ENCODE measurements around the gene HSPBAP1. TPM values are rescaled to one million over a fixed set of nuclear protein-coding genes. Genes with fewer than 3 reads are reported as not detected.

Gene HSPBAP1
- polyA plus RNA-seq (2013), result 4.5 and 4.8 TPM in 2 replicates

DNA sequence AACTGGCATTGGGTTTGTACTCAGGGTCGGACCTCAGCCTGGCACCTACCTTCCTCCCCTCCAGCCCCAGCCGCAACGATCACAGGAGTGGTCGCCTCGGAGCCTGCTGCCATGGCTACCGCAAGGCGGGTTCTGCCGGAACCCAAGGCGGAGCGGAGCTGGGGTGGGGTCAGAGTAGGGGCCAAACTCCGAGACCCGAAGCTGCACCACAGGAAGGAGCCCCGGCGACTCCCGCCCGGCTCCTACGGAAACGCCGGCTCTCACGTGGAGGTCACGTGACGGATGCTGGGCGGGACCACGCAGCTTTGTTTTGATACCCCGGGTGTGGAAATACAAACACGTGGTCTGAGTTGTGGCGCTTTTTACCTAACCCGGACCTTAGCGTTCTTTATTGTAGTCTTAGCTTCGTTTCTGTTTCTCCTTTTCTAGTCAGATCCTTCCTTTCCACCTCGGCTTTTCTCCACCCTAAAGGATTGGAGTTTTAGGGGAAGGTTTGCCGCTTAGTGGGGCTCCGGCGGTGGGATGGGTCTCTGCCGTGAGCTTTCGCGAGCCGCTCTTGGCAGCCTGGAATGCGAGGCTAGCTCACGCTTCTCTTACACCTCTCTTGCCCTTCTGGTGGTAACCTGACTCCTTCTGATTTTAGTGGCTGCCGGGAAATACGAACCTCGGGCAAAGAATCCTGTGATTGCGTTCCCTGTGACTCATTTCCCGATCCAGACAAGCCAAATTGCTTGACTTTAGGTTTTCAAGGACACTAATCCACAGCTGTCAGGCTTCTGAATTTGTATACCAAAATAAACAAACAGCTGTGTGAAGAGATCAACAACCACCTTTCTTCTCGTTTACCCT lies at the start of gene HSPBAP1:
TSS of gene HSPBAP1 (minus strand) at position 264 of the 849 bp plus-strand sequence. CDS start at position 113, 151 bp downstream.
- DNase-seq, result peak; percentile 95 to 97
- Histone ChIP-seq H3K27me3 (ENCODE audit: insufficient read depth, low read length) (no peaks in the 10 kb centered on the region), H3K4me2 (ENCODE audit: low read length) (peak within 1 kb of the TSS; percentile 65), H2BK120ac (ENCODE audit: insufficient read depth, low read length, poor library complexity) (peak within 1 kb of the TSS; percentile 34), H2BK12ac (ENCODE audit: low read length) (peak within 1 kb of the TSS; percentile 27), H2BK5ac (ENCODE audit: low read depth, low read length, poor library complexity) (peak within 1 kb of the TSS; percentile 82), H4K12ac (ENCODE audit: low read depth, low read length) (peak within 1 kb of the TSS; percentile 59), H3K36me3 (ENCODE audit: control insufficient read depth in 1 of 2, insufficient read depth in 2 of 2, low read length in 2 of 2) (no peaks in the 10 kb centered on the region), H3K14ac (ENCODE audit: low read length) (peak within 1 kb of the TSS; percentile 63), H3K18ac (ENCODE audit: low read length) (peak within 1 kb of the TSS; percentile 41), H3K79me1 (ENCODE audit: low read length) (peaks cover 15% of the 10 kb centered on the region), H3K9me3 (ENCODE audit: insufficient read depth, low read depth, low read length) (peaks cover 1% of the 10 kb centered on the region), H4K8ac (ENCODE audit: low read depth, low read length) (peak within 1 kb of the TSS; percentile 83), H2AK5ac (ENCODE audit: low read length) (no peak within 1 kb of the TSS), H4K91ac (ENCODE audit: low read depth, low read length) (peak within 1 kb of the TSS; percentile 70), H3K4me1 (ENCODE audit: control insufficient read depth in 1 of 2, insufficient read depth in 2 of 2, low read length in 2 of 2) (peaks cover 0 to 6% of the 10 kb centered on the region in 2 experiments), H3K23ac (ENCODE audit: low read length) (no peak within 1 kb of the TSS), H2AFZ (ENCODE audit: insufficient read depth, low read length, poor library complexity) (peak within 1 kb of the TSS; percentile 66), H3K27ac (ENCODE audit: low read depth, low read length) (peak within 1 kb of the TSS; percentile 70), H3K4ac (ENCODE audit: low read depth, low read length) (peak within 1 kb of the TSS; percentile 9), H3K79me2 (ENCODE audit: control insufficient read depth, insufficient read depth, low read length, poor library complexity) (peaks cover 7% of the 10 kb centered on the region), H3K9ac (ENCODE audit: low read length) (peak within 1 kb of the TSS; percentile 82), H3K4me3 (ENCODE audit: low read depth, low read length) (peak within 1 kb of the TSS; percentile 86)
- WGBS (ENCODE audit: extremely low coverage, insufficient coverage, insufficient read length), result no CpG with 5 or more reads among the region's 46 CpGs

- WGBS (ENCODE audit: extremely low coverage, insufficient coverage, insufficient read length), result no CpG with 5 or more reads among the region's 2 CpGs
- Histone ChIP-seq H3K79me2 (ENCODE audit: control insufficient read depth, insufficient read depth, low read length, poor library complexity) (no peaks in the 10 kb centered on the region), H4K91ac (ENCODE audit: low read depth, low read length) (no peak overlapping the region), H3K27me3 (ENCODE audit: insufficient read depth, low read length) (no peaks in the 10 kb centered on the region), H3K9ac (ENCODE audit: low read length) (no peak overlapping the region), H3K4me2 (ENCODE audit: low read length) (no peak overlapping the region), H3K4me3 (ENCODE audit: low read depth, low read length) (no peak overlapping the region), H3K4ac (ENCODE audit: low read depth, low read length) (no peak overlapping the region), H2BK12ac (ENCODE audit: low read length) (no peak overlapping the region), H3K27ac (ENCODE audit: low read depth, low read length) (no peak overlapping the region), H3K23ac (ENCODE audit: low read length) (no peak overlapping the region), H2BK5ac (ENCODE audit: low read depth, low read length, poor library complexity) (no peak overlapping the region), H3K4me1 (ENCODE audit: control insufficient read depth in 1 of 2, insufficient read depth in 2 of 2, low read length in 2 of 2) (no peaks in the 10 kb centered on the region), H3K36me3 (ENCODE audit: control insufficient read depth in 1 of 2, insufficient read depth in 2 of 2, low read length in 2 of 2) (no peaks in the 10 kb centered on the region), H4K12ac (ENCODE audit: low read depth, low read length) (no peak overlapping the region), H3K18ac (ENCODE audit: low read length) (no peak overlapping the region), H3K9me3 (ENCODE audit: insufficient read depth, low read depth, low read length) (no peaks in the 10 kb centered on the region), H4K8ac (ENCODE audit: low read depth, low read length) (no peak overlapping the region), H2BK120ac (ENCODE audit: insufficient read depth, low read length, poor library complexity) (no peak overlapping the region), H3K79me1 (ENCODE audit: low read length) (no peaks in the 10 kb centered on the region), H2AFZ (ENCODE audit: insufficient read depth, low read length, poor library complexity) (no peak overlapping the region), H3K14ac (ENCODE audit: low read length) (no peak overlapping the region), H2AK5ac (ENCODE audit: low read length) (no peak overlapping the region)
- DNase-seq, result no peak
These were observed 42.0 kb upstream of the HSPBAP1 start for GRCh38 chr3:122835590-122835989.

GRCh38 chr3:122828281-122828680 lies 34.6 kb upstream of the HSPBAP1 start:
- no peak overlapping the region for H3K4me2 ChIP-seq (ENCODE audit: low read length)
- H2BK120ac ChIP-seq (ENCODE audit: insufficient read depth, low read length, poor library complexity), result no peak overlapping the region
- no peak overlapping the region for H3K27ac ChIP-seq (ENCODE audit: low read depth, low read length)
- H3K27me3 ChIP-seq (ENCODE audit: insufficient read depth, low read length), result no peaks in the 10 kb centered on the region
- H3K79me2 ChIP-seq (ENCODE audit: control insufficient read depth, insufficient read depth, low read length, poor library complexity), result no peaks in the 10 kb centered on the region
- no peak overlapping the region for H2BK5ac ChIP-seq (ENCODE audit: low read depth, low read length, poor library complexity)
- H3K23ac ChIP-seq (ENCODE audit: low read length), result no peak overlapping the region
- H3K4me3 ChIP-seq (ENCODE audit: low read depth, low read length), result no peak overlapping the region
- H3K14ac ChIP-seq (ENCODE audit: low read length), result no peak overlapping the region
- H3K18ac ChIP-seq (ENCODE audit: low read length), result no peak overlapping the region
- no peak overlapping the region for H3K4ac ChIP-seq (ENCODE audit: low read depth, low read length)
- no CpG with 5 or more reads among the region's 4 CpGs for WGBS (ENCODE audit: extremely low coverage, insufficient coverage, insufficient read length)
- H2BK12ac ChIP-seq (ENCODE audit: low read length), result no peak overlapping the region
- no peaks in the 10 kb centered on the region for H3K4me1 ChIP-seq (ENCODE audit: control insufficient read depth in 1 of 2, insufficient read depth in 2 of 2, low read length in 2 of 2)
- H4K12ac ChIP-seq (ENCODE audit: low read depth, low read length), result no peak overlapping the region
- no peak overlapping the region for H3K9ac ChIP-seq (ENCODE audit: low read length)
- no peak overlapping the region for H4K91ac ChIP-seq (ENCODE audit: low read depth, low read length)
- no peaks in the 10 kb centered on the region for H3K79me1 ChIP-seq (ENCODE audit: low read length)
- no peak overlapping the region for H4K8ac ChIP-seq (ENCODE audit: low read depth, low read length)
- DNase-seq, result no peak
- no peaks in the 10 kb centered on the region for H3K9me3 ChIP-seq (ENCODE audit: insufficient read depth, low read depth, low read length)
- H3K36me3 ChIP-seq (ENCODE audit: control insufficient read depth in 1 of 2, insufficient read depth in 2 of 2, low read length in 2 of 2), result peaks cover 2 to 3% of the 10 kb centered on the region in 2 experiments
- no peak overlapping the region for H2AFZ ChIP-seq (ENCODE audit: insufficient read depth, low read length, poor library complexity)
- no peak overlapping the region for H2AK5ac ChIP-seq (ENCODE audit: low read length)

DNA sequence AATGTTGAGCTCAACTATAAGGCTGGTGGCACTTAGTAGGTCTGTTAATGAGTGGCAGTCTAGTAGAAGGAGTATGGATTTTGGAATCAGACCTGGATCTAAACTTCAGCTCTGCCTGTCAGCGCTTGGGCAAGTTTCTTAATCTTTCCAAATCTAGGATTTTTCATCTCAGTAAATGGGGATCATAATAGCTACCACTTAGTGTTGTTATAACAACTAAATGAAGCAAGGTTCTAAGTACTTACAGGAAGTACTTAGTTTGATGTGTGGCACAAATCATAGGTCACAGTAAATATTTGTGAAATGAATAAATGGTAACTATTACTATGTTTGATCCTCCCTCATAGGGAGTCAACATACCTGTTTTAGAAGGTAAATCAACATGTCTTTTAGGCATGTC lies 32.6 kb upstream of the HSPBAP1 start:
- Histone ChIP-seq H4K8ac (ENCODE audit: low read depth, low read length) (no peak overlapping the region), H3K4me3 (ENCODE audit: low read depth, low read length) (no peak overlapping the region), H3K27me3 (ENCODE audit: insufficient read depth, low read length) (no peaks in the 10 kb centered on the region), H3K4ac (ENCODE audit: low read depth, low read length) (no peak overlapping the region), H2AK5ac (ENCODE audit: low read length) (no peak overlapping the region), H3K9ac (ENCODE audit: low read length) (no peak overlapping the region), H3K4me1 (ENCODE audit: control insufficient read depth in 1 of 2, insufficient read depth in 2 of 2, low read length in 2 of 2) (no peaks in the 10 kb centered on the region), H3K27ac (ENCODE audit: low read depth, low read length) (no peak overlapping the region), H3K79me2 (ENCODE audit: control insufficient read depth, insufficient read depth, low read length, poor library complexity) (no peaks in the 10 kb centered on the region), H3K9me3 (ENCODE audit: insufficient read depth, low read depth, low read length) (no peaks in the 10 kb centered on the region), H3K14ac (ENCODE audit: low read length) (no peak overlapping the region), H4K12ac (ENCODE audit: low read depth, low read length) (no peak overlapping the region), H2BK5ac (ENCODE audit: low read depth, low read length, poor library complexity) (no peak overlapping the region), H2BK12ac (ENCODE audit: low read length) (no peak overlapping the region), H3K23ac (ENCODE audit: low read length) (no peak overlapping the region), H3K36me3 (ENCODE audit: control insufficient read depth in 1 of 2, insufficient read depth in 2 of 2, low read length in 2 of 2) (peaks cover 2 to 3% of the 10 kb centered on the region in 2 experiments), H4K91ac (ENCODE audit: low read depth, low read length) (no peak overlapping the region), H2AFZ (ENCODE audit: insufficient read depth, low read length, poor library complexity) (no peak overlapping the region), H3K18ac (ENCODE audit: low read length) (no peak overlapping the region), H2BK120ac (ENCODE audit: insufficient read depth, low read length, poor library complexity) (no peak overlapping the region), H3K4me2 (ENCODE audit: low read length) (no peak overlapping the region), H3K79me1 (ENCODE audit: low read length) (no peaks in the 10 kb centered on the region)
- WGBS (ENCODE audit: extremely low coverage, insufficient coverage, insufficient read length), result no CpG with 5 or more reads among the region's 1 CpG
- DNase-seq, result no peak
